ENCODE data around the gene FRMD4A.
A peak's percentile ranks its signal among the peaks of the same experiment; 100 is the strongest.

Gene FRMD4A

GRCh38 chr10:14182781-14183180 is 147.9 kb downstream of the FRMD4A start:
- no peak for DNase-seq

GRCh38 chr10:14181567-14181936 is 149.2 kb downstream of the FRMD4A start:
- DNase-seq: no peak

GRCh38 chr10:14180911-14181566 is 149.7 kb downstream of the FRMD4A start:
- DNase-seq: no peak

GRCh38 chr10:14179251-14179650 is 151.5 kb downstream of the FRMD4A start:
- DNase-seq: no peak

- peak; percentile 58 for DNase-seq
These were observed 156.8 kb downstream of the FRMD4A start for GRCh38 chr10:14173706-14174594.

GRCh38 chr10:14173391-14173705 is 157.4 kb downstream of the FRMD4A start:
- DNase-seq: no peak

GRCh38 chr10:14172336-14172950 is 158.3 kb downstream of the FRMD4A start:
- DNase-seq: no peak

GRCh38 chr10:14171336-14171735 is 159.4 kb downstream of the FRMD4A start:
- DNase-seq: no peak

- peak; percentile 40 for DNase-seq
These were observed 167.2 kb downstream of the FRMD4A start for GRCh38 chr10:14163377-14164086.

GRCh38 chr10:14162629-14163344 is 167.9 kb downstream of the FRMD4A start:
- DNase-seq: no peak

- DNase-seq: no peak
These were observed 168.7 kb downstream of the FRMD4A start for GRCh38 chr10:14162061-14162460.

GRCh38 chr10:14160299-14160698 is 170.4 kb downstream of the FRMD4A start:
- no peak for DNase-seq

- no peak for DNase-seq
These were observed 172.1 kb downstream of the FRMD4A start for GRCh38 chr10:14158575-14158974.

- DNase-seq: no peak
These were observed 174.6 kb downstream of the FRMD4A start for GRCh38 chr10:14156104-14156503.

- DNase-seq: no peak
These were observed 177.1 kb downstream of the FRMD4A start for GRCh38 chr10:14153570-14154055.

- DNase-seq: no peak
These were observed 179.2 kb downstream of the FRMD4A start for GRCh38 chr10:14151571-14151970.

- no peak for DNase-seq
These were observed 180.2 kb downstream of the FRMD4A start for GRCh38 chr10:14150526-14150925.

GRCh38 chr10:14146501-14146900 is 184.2 kb downstream of the FRMD4A start:
- DNase-seq: no peak

GRCh38 chr10:14146025-14146424 is 184.7 kb downstream of the FRMD4A start:
- DNase-seq: no peak

- no peak for DNase-seq
These were observed 186.3 kb downstream of the FRMD4A start for GRCh38 chr10:14144451-14144850.

- no peak for DNase-seq
These were observed 188.0 kb downstream of the FRMD4A start for GRCh38 chr10:14142606-14143250.

- no peak for DNase-seq
These were observed 189.4 kb downstream of the FRMD4A start for GRCh38 chr10:14141283-14141682.
